ELR (cell line): ENCODE measurements around the gene LRRIQ4.
A peak's percentile ranks its signal among the peaks of the same experiment; 100 is the strongest.

Source experiments
- DNase-seq: peaks from one replicate; pipeline ENCODE4 v3.0.0-alpha.2; 2015; ENCODE audit warnings: low read depth

The LRRIQ4 gene

DNA sequence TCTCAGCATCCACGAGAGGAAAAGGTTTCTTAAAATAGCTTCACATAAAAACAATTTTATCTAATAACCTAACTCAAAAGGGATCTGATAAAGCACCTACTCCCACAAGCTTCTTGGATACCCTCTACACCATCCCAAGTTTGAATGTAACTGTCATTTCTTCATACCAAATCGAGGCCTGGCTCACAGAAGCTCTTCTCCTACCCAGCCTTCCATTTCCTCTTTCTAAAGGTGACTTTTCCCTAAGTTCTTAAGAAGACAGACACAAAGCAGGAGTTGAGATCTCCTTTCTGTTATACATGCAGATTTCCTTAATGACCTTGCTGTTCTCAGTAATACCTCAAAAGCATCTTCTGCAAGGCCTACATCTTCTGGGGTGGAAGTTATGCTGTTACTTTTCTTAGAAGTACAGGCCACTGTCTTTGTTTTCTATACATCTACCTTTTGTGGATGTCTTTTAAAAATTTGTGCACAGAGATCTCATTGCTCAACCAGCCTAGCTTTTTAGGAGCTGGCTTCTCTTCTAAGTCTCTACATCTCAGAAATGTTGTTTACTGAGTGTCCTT lies 3.4 kb upstream of the LRRIQ4 start:
- DNase-seq = no peak

DNA sequence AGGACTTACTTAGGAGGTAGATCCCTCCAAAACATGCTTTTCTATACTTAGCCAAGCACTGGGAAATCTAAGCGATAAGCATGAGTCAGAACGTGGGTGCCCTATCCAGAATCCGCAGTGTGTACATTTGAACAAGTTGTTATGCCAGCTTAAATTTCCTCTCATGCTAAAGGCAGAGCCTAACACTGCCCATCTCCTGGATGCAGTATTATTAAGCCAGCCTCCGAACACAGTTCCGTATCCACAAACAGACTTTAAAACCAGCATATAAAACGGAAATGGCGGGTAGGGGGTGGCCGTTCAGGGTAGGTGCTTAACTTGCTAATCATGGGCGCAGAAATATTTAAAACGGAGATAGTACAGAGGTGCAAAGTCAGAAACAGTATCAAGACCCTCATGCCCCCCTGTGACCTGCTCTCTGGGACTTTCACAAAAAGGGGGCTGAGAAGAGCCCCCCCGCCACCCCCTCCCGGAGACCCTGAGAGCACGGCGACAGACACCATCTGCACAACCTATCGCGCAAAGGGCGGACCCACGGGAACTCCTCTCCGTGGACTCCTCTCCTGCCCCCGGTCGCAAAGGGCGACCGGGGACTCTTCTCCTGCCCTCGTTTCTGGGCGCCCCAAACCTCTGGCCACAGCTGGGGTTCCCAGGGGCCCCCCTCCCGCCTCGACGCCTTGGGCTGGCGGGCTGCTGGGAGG lies 889 bp upstream of the LRRIQ4 start:
- DNase-seq = peak; percentile 82

DNA sequence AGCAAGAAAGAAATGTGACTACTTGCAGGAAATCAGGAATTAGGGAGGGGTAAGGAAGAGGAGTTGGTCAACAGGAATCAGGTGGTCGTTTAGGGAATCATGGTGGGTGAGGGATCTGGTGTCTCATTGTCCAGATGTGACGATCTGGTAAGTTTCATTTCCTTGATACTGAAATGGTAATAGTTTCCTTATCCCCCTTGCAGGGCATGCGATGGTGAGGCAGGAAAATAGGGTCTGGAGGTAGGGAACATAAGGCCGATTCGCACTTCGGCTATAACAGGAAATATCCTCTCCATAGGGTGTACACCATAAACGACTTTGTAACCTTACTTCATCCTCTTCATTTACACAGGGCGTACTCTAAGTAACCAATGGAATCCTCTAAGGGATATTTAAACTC lies 608 bp downstream of the LRRIQ4 start:
- no peak for DNase-seq

DNA sequence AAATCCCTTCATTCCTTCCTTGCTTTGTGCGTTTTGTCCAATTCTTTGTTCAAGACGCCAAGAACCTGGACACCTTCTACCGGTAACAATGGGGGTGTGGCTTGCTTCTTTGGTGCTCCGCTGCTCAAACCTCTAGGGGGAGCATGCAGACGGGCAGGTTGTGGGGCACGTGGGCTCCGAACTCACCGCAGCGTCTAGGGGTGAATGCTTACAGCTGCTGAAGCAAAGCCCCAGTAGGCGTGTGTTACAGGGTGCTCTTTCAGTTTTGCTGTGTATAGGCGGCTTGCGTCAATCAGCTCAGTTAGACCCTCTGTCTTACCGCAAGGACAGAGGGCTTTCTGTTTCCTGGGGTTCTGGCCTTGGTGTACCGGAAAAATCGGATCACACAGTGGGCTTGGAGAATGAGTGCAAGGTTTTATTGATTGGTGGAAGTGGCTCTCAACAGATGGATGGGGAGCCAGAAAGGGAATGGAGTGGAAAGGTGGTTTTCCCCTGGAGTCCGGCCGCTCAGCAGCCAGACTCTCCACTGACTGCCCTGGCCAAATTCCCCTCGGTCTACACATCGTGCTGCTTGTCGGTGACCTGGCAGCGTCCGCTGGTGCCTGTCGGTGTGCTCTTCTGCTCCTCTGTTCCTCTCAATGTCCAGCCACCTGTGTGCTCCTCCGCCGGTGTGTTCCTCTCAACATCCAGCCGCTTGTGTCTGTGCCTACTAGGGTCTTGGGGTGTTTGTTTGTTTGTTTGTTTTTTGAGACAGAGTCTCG lies 1.3 kb downstream of the LRRIQ4 start:
- DNase-seq = peak; percentile 41

DNA sequence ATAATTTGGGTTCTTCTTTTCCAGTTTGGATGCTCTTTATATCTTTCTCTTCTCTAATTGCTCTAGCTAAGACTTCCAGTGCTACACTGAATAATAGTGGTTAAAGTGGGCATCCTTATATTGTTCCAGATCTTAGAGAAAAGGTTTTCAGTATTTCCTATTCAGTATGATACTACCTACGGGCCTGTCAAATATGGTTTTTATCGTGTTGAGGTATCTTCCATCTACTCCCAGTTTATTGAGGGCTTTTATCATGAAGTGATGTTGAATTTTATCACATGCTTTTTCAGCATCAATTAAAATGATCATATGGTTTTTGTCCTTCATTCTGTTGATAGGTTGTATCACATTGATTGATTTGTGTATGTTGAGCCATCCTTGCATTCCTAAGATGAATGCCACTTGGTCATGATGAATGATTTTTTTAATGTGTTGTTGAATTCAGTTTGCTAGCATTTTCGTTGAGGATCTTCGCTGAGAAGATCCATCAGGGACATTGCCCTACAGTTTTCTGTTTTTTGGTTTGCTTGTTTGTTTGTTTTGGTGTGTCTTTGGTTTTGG lies 3.0 kb downstream of the LRRIQ4 start:
- no peak for DNase-seq

DNA sequence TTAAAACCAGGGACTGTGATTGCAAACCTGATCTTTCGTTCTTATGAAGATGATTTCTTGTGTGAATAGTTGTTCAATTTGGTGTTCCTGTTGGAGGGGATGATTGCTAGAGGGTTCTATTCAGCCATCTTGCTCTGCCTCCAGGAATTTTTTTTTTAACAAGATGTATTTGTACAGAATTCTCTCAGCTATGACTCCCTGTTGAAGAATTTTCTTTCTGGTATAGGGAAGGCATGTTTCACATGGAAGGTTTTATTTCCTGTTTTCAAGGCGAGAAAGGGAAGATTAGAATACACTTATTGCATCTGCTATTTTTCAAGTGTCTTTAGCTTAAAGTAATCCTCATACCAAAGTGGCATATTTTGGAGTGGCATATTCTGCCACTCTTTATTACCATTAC lies 5.6 kb downstream of the LRRIQ4 start:
- DNase-seq = peak; percentile 63

DNA sequence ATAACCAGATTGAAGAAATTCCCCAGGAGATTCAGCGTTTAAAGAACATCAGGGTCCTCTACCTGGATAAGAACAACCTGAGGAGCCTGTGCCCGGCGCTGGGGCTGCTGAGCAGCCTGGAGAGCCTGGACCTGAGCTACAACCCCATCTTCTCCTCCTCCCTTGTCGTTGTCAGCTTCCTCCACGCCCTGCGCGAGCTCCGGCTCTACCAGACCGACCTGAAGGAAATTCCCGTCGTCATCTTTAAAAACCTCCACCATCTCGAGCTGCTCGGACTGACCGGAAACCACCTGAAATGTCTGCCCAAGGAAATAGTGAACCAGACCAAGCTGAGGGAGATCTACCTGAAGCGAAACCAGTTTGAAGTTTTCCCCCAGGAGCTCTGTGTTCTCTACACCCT lies 9.4 kb downstream of the LRRIQ4 start:
- no peak for DNase-seq

DNA sequence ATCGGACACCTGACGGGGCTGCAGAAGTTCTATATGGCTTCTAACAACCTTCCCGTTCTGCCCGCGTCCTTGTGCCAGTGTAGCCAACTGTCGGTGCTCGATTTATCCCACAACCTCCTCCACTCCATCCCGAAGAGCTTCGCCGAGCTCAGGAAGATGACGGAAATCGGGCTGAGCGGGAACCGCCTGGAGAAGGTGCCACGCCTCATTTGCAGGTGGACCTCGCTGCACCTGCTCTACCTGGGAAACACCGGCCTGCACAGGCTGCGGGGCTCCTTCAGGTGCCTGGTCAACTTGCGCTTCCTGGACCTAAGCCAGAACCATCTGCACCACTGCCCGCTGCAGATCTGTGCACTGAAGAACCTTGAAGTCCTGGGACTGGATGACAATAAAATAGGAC lies 9.9 kb downstream of the LRRIQ4 start:
- no peak for DNase-seq

DNA sequence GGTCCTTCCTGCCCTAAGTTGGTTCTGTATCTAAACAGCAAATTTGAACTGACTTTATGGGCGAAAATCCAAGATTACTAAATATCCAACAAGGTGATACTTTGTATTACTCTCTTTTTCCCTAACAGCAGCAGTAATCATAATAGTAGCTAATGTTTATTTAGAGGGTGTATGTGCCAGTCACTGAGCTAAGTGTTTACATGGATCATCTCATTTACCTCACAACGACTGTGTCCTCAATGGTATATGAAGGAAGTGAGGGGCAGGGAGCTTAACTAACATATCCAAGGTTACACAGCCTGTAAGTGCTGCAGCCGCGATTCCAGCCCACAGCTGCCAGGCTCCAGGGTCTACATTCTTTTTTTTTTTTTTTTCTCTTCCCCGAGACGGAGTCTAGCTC lies 10.3 kb downstream of the LRRIQ4 start:
- DNase-seq = no peak

DNA sequence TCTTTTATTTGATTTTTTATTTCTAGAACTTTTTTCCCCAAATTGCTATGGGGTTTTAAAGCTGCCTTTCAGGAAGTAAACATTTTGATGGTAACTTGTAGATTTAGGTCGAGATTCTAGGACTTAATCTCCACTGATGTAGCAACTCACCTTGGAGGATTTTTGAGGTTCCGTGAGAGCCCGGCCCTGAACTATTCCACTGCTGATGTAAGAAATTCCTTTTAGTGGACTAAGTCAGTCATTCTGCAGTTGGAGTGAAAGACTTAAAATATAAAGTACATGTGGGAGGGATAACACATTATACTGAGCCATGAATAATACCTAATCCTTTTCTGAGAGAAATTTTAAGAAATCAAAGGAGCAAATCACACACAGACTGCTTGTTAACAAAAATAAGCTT lies 12.6 kb downstream of the LRRIQ4 start:
- DNase-seq = no peak

DNA sequence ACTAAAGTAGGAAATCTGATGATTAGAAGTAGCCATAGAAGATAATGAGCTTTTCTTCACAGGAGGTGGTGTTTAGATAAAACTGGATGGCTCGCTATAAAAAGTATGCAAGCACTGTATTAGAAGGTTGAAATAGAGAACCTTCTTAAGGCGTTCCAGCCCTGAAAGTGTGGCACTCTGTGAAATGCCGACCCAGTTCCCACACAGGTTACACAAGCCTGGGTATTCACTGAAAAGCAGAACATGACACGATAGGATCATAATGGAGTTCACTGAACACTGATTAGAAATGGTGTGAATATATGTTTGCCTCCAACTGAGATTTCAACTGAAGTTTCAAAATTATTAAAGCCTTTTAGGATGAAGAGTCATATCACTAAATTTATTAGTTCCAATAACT lies 15.0 kb downstream of the LRRIQ4 start:
- DNase-seq = no peak

DNA sequence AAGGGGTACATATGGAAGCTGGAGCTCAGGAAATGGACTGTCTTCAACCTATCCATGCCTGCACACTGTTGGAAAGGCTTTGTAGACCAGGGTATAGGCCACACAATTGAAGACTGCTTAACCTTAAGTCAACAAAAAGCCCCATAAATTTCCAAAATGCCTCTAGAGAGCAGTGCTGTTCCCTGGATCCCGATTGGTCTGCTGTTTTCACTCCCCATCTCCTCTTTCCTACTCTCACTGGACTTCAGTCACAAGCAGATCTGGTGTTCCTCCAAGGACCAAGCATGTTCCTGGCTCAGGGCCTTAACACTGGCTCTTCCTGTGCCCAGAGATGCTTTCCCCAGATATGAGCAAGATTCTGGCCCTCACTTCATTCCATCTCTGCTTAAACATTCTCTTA lies 22.9 kb downstream of the LRRIQ4 start:
- DNase-seq = no peak

DNA sequence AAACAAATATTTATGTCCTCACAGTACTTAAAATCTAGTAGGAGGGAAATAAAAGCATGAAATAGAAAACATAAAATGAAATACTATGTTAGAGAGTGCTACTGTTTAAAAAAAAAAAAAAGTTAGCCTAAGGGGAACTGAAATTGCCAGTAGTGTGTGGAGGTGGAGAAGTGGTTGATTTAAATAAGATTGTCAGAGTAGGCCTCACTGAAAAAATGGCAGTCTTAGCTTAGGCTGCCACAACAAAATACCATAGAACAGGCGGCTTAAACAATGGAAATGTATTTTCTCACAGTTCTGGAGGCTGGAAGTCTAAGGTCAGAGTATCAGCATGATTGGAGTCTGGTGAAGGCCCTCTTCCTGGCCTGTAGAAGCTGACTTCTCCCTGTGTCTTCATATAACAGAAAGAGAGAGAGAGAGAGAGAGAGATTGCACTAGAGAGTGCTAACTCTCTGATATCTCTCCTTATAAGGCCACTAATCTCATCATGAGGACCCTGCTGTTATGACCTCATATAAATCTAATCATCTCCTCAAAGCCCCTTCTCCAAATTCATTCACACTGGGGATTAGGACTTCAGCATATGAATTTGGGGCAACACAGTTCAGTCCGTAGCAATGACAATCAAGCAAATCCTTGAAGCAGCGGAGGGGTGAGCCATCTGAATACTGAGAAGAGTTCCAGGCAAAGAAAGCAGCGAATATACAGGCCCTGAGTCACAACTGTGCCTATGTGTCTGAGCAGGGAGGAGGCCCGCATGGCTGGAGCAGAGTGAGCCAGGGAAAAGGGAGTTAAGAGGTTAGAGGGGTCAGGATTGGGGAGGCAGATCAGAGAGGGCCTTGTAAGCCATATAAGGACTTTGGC lies 23.6 kb downstream of the LRRIQ4 start:
- peak; percentile 55 for DNase-seq

DNA sequence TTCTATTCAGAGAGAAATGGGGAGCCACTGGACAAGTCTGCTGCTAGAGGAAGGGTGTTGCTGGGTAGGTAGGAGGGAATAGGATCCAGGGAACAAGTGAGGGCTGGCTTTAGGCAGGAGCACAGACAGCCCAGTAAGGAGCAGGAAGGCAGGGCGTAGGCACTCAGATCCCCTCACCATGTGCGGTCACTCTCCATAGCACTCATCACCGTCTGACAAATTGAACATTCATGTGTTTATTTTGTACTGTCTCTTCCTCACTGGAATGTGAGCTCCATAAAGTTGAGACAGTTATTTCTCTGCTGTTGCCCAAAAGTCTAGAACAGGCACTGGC lies 24.2 kb downstream of the LRRIQ4 start:
- peak; percentile 19 for DNase-seq

DNA sequence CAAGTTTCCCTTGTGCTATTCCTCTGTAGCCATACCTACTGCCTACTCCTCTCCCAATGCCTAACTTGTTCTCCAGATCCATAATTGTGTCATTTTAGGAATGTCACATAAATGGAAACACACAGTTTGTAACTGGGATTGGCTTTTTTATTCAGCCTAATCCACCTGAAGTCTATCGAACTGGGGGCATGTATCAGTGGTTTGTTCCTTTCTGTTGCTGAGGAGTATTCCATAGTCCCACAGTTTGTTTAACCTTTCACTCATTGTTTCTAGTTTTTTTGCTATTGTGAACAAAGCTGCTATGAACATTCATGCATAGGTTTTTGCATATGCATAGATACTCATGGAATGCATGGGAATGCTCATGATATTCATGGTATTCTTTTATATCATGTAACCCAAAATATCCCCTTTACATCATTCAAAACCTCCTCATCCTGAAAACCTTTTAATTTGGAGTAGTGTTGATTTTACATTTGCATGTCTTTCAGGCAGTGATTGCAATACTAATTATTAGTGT lies 25.9 kb downstream of the LRRIQ4 start:
- no peak for DNase-seq

DNA sequence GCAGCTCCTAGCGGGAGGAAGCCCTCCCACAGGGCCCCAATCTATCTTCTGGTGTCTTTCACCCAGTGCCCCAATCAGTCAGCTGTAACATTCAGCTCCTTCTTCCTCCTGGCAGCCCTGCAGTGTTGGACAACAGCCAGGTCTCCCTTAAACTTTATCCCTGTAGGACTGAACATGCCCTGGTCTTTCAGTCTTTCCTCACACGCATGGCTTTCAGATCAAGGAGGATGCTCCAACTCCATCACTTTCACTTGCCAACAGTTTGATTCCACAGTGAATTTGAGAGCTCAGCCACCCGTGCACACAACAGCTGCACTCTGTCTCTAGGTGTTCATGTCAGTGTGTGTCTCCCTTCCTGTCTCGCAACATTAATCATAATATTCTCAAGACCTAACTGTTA lies 28.5 kb downstream of the LRRIQ4 start:
- no peak for DNase-seq

DNA sequence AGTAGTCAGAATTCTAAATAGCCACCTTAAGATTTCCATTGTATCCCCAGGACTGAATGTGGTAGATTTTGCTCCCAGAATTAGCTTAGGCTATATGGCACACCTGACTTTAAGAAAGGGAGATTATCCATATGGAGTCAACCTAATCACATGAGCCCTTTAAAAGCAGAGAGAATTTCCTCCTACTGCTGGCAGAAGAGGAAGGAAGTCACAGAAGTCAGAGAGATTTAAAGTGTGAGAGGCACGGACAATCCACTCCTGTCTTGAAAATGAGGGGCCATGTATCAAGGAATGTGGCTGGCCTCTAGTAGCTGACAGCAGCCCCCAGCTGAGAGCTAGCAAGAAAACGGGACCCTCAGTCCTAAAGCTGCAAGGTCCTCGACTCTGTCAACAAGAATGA lies 30.3 kb downstream of the LRRIQ4 start:
- no peak for DNase-seq

DNA sequence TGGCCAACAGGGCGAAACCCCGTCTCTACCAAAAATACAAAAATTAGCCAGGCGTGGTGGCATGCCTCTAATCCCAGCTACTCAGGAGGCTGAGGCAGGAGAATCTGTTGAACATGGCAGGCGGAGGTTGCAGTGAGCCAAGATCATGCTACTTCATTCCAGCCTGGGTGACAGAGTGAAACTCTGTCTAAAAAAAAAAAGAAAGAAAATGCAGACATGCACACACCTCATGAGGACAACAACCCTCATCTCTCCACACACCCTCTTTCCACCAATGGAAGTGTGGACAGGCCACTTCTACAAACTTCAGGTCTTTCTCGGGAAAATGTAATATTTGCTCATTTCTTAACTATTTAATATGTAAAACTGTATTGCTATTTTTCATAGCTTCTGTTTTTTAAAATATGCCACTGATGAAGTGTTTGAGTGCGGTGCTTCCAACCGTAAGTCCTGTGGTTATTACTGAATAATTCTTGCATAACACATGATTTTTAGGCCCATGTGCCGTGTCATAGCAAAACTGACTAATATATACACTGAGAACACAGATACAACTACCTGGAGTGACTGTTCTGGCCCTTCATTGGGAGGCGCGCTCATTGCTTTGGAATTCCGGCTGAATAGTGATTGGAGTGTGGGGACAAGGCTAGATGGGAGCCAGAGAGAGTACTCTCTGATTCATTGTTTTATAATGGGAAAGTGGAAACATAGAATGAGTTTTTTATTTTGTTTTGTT lies 34.0 kb downstream of the LRRIQ4 start:
- DNase-seq = peak; percentile 92

DNA sequence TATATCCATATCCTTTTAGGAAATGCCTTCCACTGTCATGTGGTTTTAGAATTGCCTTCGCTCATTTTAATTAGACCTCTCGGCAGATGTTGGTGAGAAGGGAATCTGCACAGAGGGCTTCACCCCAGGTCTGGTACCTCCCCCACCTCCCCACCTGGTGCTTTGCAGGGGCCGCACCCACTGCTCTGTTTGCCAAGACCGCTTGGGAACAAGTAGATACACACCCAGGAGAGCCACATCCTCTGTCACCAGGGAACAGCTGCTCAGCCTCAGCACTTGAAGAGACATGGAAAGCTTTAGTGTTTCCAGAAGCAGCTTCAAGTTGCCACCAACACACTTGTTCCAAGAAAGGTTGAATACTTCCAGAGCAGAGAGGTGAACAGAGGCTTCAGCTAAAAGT lies 35.2 kb downstream of the LRRIQ4 start:
- DNase-seq = no peak

DNA sequence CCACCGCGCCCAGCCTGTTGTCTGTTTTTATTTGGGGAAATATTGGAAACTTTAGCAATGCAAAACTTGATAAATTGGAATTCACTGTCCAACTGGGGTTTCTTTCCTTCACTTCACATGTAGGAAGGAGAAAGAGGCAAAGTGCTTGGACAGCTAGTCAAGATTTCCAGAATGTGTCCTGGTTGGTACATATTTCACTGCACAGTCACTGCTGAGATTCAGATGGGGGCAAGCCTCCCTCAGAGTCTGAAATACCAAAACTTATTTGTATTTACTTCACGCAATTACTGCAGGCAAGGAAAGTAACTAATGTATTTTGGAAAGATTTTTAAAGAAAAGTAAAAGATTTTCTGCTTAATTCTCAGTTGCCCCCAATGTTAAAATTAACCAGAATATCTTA lies 36.1 kb downstream of the LRRIQ4 start:
- DNase-seq = no peak

DNA sequence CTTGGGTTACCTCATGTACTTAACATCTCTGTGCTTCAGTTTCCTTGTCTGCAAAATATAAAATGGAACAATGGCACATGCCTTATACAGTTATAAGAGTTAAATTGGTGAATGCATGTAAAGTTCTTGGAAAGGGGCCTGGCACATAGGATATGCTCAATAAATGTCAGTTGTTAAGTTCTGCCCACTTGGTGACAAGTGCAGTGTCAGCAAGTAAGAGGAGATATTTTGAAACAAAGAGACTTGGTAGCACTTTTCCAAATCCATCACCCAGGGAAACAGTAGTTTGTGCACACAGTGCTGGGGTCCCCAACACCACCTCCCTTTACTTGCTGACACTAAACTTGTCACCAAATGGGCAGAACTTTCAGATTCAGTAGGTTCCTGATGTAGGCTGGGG lies 37.9 kb downstream of the LRRIQ4 start:
- no peak for DNase-seq
